ENCODE results near the gene APLP2. TPM values are rescaled to one million over a fixed set of nuclear protein-coding genes. Genes with fewer than 3 reads are reported as not detected.

APLP2 gene
- total and polyA plus RNA-seq, 2 of the 13 experiments (the other 11 are each of a cell fraction or from before 2014, with no cell fraction given) = 315 to 594 TPM

- TF ChIP-seq CREB1 (IDR thresholded peaks at IDR 0.05) (no peak), CREB1 (CRISPR knock-in tag; IDR thresholded peaks at IDR 0.05) (no peak), ZNF331 (CRISPR knock-in tag; IDR thresholded peaks at IDR 0.05) (no peak), TEF (CRISPR knock-in tag; IDR thresholded peaks at IDR 0.05) (no peak), FOXO4 (CRISPR knock-in tag; conservative IDR thresholded peaks at IDR 0.05) (no peak), KMT2B (CRISPR knock-in tag; IDR thresholded peaks at IDR 0.05) (no peak), ZFP82 (CRISPR knock-in tag; IDR thresholded peaks at IDR 0.05; ENCODE audit: borderline replicate concordance) (no peak), ZBTB25 (CRISPR knock-in tag; IDR thresholded peaks at IDR 0.05) (no peak), LBX2 (CRISPR knock-in tag; IDR thresholded peaks at IDR 0.05; ENCODE audit: borderline replicate concordance) (0 out of 2 replicates have a peak, but pooled peaks have one; percentile 3), HMGXB4 (CRISPR knock-in tag; IDR thresholded peaks at IDR 0.05; ENCODE audit: borderline replicate concordance in 1 of 2, low read depth in 1 of 2) (no peak), KLF15 (CRISPR knock-in tag; IDR thresholded peaks at IDR 0.05; ENCODE audit: borderline replicate concordance) (no peak), ZNF430 (CRISPR knock-in tag; IDR thresholded peaks at IDR 0.05) (no peak), TARDBP (CRISPR knock-in tag; IDR thresholded peaks at IDR 0.05) (peak; percentile 34; the same call in 1 of the 2 replicates), MIER3 (CRISPR knock-in tag; IDR thresholded peaks at IDR 0.05; ENCODE audit: borderline replicate concordance) (0 out of 2 replicates have a peak, but pooled peaks have one; percentile 20), ZBTB44 (CRISPR knock-in tag; IDR thresholded peaks at IDR 0.05) (no peak), PBX2 (CRISPR knock-in tag; IDR thresholded peaks at IDR 0.05) (no peak), SAP130 (CRISPR knock-in tag; IDR thresholded peaks at IDR 0.05; ENCODE audit: low read depth) (no peak), ZNF691 (CRISPR knock-in tag; IDR thresholded peaks at IDR 0.05; ENCODE audit: borderline replicate concordance, low read depth) (no peak), STAT5B (CRISPR knock-in tag; IDR thresholded peaks at IDR 0.05) (no peak), CHD2 (IDR thresholded peaks at IDR 0.05; ENCODE audit: low read depth, low read length) (no peak), CENPX (CRISPR knock-in tag; IDR thresholded peaks at IDR 0.05) (no peak), FOXK1 (CRISPR knock-in tag; IDR thresholded peaks at IDR 0.05; ENCODE audit: borderline replicate concordance, low read depth) (0 out of 2 replicates have a peak, but pooled peaks have one; percentile 13)
These were observed 1.1 kb upstream of the APLP2 start (continued) for GRCh38 chr11:130068546-130068985.

All from HepG2 (cell line).